Neutrophil (primary cell): ENCODE measurements around the gene ADAR.

ENCODE experiments used
- H3K27ac ChIP-seq: fragments of 200-600 bp; sonication (generic); 2 replicates; pipeline ENCODE4 v1.5.1; 2016; ENCODE audit warnings: mild to moderate bottlenecking, moderate library complexity
- H3K27me3 ChIP-seq: fragments of 200-600 bp; sonication (generic); 2 replicates; pipeline ENCODE4 v1.6.0; 2016; ENCODE audit warnings: mild to moderate bottlenecking
- H3K36me3 ChIP-seq: fragments of 200-600 bp; sonication (generic); 2 replicates; pipeline ENCODE4 v1.5.1; 2017
- H3K4me1 ChIP-seq, 2 experiments: fragments of 200-600 bp in 1 of 2; sonication (generic) in 1 of 2; 1 replicate in 1 of 2; 2 replicates in 1 of 2; pipeline versions ENCODE4 v1.5.1 to v1.6.1; 2013 to 2016; ENCODE audit warnings: low read depth in 1 of 2, low read length in 1 of 2, mild to moderate bottlenecking in 1 of 2, moderate library complexity in 1 of 2; ENCODE audit not compliant: control insufficient read depth in 1 of 2, insufficient read depth in 1 of 2
- H3K4me3 ChIP-seq, 2 experiments: fragments of 200-600 bp in 1 of 2; sonication (generic) in 1 of 2; 1 replicate in 1 of 2; 2 replicates in 1 of 2; pipeline ENCODE4 v1.5.1; 2013 to 2016; ENCODE audit warnings: low read depth in 1 of 2, low read length in 1 of 2, mild to moderate bottlenecking in 1 of 2, moderate library complexity in 1 of 2
- H3K9me3 ChIP-seq: fragments of 200-600 bp; sonication (generic); 2 replicates; pipeline ENCODE4 v1.5.1; 2016
- TF ChIP-seq, protein P1 (sequence below): fragments of 200-600 bp; sonication (generic); IDR thresholded peaks from 2 replicates; pipeline ENCODE4 v1.5.1; 2016; ENCODE audit warnings: antibody characterized with exemption

ADAR gene

DNA sequence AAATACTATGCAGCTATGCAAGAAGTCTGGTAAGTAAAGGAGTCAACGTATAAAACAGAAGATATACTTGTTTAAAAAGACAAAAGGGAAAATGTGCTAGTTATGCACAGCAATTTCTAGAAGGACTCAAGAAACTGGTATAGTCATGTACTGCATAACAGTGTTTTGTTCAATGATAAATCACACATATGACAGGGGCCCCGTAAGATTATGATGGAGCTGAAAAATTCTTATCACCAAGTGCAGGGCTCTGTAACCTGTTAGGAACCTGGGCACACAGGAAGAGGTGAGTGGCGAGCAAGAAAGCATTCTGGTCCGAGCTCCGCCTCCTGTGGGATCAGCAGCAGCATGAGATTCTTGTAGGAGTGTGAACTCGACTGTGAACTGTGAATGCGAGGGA, 13.2 kb downstream of the ADAR start:
- Histone ChIP-seq H3K4me3 (no peak overlapping the region), H3K9me3 (no peaks in the 10 kb centered on the region), H3K27me3 (no peaks in the 10 kb centered on the region), H3K4me1 (peaks cover 0 to 2% of the 10 kb centered on the region in 2 experiments), H3K36me3 (peaks cover 100% of the 10 kb centered on the region), H3K27ac (no peak overlapping the region)
- TF ChIP-seq, protein P1, sequence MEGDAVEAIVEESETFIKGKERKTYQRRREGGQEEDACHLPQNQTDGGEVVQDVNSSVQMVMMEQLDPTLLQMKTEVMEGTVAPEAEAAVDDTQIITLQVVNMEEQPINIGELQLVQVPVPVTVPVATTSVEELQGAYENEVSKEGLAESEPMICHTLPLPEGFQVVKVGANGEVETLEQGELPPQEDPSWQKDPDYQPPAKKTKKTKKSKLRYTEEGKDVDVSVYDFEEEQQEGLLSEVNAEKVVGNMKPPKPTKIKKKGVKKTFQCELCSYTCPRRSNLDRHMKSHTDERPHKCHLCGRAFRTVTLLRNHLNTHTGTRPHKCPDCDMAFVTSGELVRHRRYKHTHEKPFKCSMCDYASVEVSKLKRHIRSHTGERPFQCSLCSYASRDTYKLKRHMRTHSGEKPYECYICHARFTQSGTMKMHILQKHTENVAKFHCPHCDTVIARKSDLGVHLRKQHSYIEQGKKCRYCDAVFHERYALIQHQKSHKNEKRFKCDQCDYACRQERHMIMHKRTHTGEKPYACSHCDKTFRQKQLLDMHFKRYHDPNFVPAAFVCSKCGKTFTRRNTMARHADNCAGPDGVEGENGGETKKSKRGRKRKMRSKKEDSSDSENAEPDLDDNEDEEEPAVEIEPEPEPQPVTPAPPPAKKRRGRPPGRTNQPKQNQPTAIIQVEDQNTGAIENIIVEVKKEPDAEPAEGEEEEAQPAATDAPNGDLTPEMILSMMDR = no peak

DNA sequence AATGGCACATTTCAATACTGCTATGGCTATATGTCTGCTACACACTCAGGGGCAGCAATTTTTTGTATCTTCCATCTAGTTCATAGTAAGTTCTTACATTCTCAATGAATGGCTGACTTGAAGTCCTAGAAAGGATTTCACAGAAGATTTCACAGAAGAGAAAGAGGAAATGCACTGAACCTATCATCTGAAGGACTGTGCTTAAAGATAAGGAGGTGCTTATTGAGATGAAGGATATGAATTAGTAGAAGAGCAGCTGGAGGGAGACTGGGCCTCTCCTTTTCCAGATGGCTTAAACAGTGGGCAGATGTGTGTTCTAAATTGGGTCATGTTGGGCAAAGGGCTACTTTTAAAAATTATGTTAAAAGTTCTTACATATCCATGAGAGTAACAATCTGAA, 14.6 kb downstream of the ADAR start:
- Histone ChIP-seq H3K9me3 (peaks cover 3% of the 10 kb centered on the region), H3K36me3 (peaks cover 100% of the 10 kb centered on the region), H3K27me3 (no peaks in the 10 kb centered on the region), H3K4me1 (no peaks in the 10 kb centered on the region), H3K4me3 (no peak overlapping the region), H3K27ac (peak overlapping the region; percentile 58)
- TF ChIP-seq, protein P1 = no peak

DNA sequence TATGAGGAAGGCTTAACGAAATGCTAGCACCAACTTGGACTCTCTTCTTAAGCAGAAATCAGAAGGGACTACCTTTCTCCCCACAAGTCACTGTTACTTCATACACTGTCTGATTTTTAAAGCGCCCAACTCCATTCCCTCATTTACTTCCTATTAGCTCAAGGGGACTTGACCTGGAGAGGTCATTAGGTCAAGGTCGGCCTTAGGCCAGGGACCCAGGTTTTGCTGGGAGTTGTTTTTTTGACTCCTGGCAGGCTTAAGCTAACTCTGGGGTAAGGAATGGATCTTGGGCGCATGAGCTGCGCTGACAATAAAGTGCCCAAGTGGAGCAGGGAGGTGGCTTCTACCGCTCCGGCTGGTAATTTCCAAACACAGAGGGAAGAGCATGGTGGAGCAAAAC, 16.8 kb downstream of the ADAR start:
- Histone ChIP-seq H3K4me1 (no peaks in the 10 kb centered on the region), H3K4me3 (no peak overlapping the region), H3K36me3 (peaks cover 100% of the 10 kb centered on the region), H3K27ac (no peak overlapping the region), H3K9me3 (peaks cover 3% of the 10 kb centered on the region), H3K27me3 (no peaks in the 10 kb centered on the region)
- TF ChIP-seq, protein P1 = no peak

DNA sequence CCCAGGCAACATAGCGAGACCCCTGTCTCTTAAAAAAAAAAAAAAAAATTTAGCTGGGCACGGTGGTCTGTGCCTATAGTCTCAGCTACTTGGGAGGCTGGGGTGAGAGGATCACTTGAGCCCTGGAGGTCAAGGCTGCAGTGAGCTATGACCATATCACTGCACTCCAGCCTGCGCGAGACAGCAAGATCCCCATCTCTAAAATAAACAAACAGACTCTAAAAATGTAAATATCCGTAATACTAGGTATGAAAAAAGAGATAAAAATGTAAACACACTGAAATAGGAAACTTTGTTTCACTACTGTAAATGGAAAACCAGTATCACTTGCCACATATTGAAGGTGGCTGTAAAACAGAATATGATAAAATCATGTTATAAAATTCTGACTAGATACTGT, 17.2 kb downstream of the ADAR start:
- H3K36me3 ChIP-seq = peaks cover 100% of the 10 kb centered on the region
- H3K4me3 ChIP-seq = no peak overlapping the region
- no peaks in the 10 kb centered on the region for H3K27me3 ChIP-seq
- no peak overlapping the region for H3K27ac ChIP-seq
- TF ChIP-seq, protein P1 = no peak
- no peaks in the 10 kb centered on the region for H3K4me1 ChIP-seq
- peaks cover 3% of the 10 kb centered on the region for H3K9me3 ChIP-seq

DNA sequence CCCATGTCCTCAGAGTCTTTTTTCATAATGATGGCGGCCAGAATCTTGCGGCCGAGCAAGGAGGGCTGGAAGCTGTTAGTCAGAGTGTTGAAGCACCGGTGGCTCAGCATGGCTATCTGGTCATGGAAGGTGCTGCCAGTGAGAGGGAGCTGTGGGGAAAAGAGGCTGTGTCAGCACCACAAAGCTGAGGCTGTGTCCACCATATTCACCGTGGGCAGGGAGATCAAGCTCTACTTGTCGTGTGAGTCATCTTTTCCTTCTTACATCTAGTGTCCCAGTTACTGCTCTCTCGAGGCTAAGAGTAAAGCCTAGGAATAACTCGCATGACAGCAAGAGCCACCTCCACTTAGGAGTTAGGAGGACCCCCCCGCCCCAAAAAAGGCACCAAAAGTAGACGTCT, 18.2 kb downstream of the ADAR start:
- Histone ChIP-seq H3K4me1 (no peaks in the 10 kb centered on the region), H3K4me3 (no peak overlapping the region), H3K27me3 (no peaks in the 10 kb centered on the region), H3K9me3 (peaks cover 3% of the 10 kb centered on the region), H3K36me3 (peaks cover 100% of the 10 kb centered on the region), H3K27ac (no peak overlapping the region)
- TF ChIP-seq, protein P1 = no peak

DNA sequence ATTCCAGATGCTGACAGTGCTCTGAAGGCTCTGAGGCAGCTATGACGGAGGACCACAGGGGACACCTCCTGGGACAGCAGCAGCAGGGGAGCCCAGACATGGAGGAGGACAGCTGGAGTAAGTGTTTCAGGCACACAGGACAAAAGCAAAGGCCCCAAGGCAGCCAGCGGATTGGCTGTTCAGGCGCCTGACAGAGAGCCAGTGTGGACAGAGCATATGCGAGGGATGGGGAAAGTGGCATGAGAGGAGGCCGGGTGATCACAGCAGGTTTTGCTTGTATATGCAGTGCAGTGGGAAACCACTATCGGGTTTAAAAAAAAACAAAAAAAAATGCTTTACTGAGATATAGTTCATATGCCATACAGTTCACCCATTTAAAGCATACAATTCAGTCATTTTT, 21.3 kb downstream of the ADAR start:
- H3K27me3 ChIP-seq = no peaks in the 10 kb centered on the region
- peaks cover 3% of the 10 kb centered on the region for H3K9me3 ChIP-seq
- H3K36me3 ChIP-seq = peaks cover 100% of the 10 kb centered on the region
- H3K4me1 ChIP-seq = no peaks in the 10 kb centered on the region
- TF ChIP-seq, protein P1 = no peak
- H3K4me3 ChIP-seq = no peak overlapping the region
- H3K27ac ChIP-seq = no peak overlapping the region
